ENCODE measurements around the gene IPO13.

The IPO13 gene

GRCh38 chr1:43931711-43932660 lies 14.8 kb upstream of the IPO13 start:
- Histone ChIP-seq H3K27me3 (ENCODE audit: control insufficient read depth, insufficient read depth, low read length) (peaks cover 9% of the 10 kb centered on the region), H3K9me3 (ENCODE audit: control insufficient read depth, insufficient read depth, low read length) (no peaks in the 10 kb centered on the region), H3K4me3 (ENCODE audit: low read depth, low read length) (no peak overlapping the region), H3K27ac (ENCODE audit: low read depth, low read length) (no peak overlapping the region), H3K9ac (ENCODE audit: low read depth, low read length) (no peak overlapping the region), H3K4me1 (ENCODE audit: control insufficient read depth, insufficient read depth, low read length) (peaks cover 37% of the 10 kb centered on the region), H3K36me3 (ENCODE audit: control insufficient read depth, insufficient read depth, low read length) (no peaks in the 10 kb centered on the region)

- H3K9me3 ChIP-seq (ENCODE audit: control insufficient read depth, insufficient read depth, low read length): no peaks in the 10 kb centered on the region
- H3K36me3 ChIP-seq (ENCODE audit: control insufficient read depth, insufficient read depth, low read length): peaks cover 7% of the 10 kb centered on the region; the same call in 1 of the 2 replicates
- H3K9ac ChIP-seq (ENCODE audit: low read depth, low read length): no peak overlapping the region
- no peak overlapping the region for H3K27ac ChIP-seq (ENCODE audit: low read depth, low read length)
- peak overlapping the region; percentile 70 for H3K4me3 ChIP-seq (ENCODE audit: low read depth, low read length)
- H3K4me1 ChIP-seq (ENCODE audit: control insufficient read depth, insufficient read depth, low read length): peaks cover 37% of the 10 kb centered on the region
- H3K27me3 ChIP-seq (ENCODE audit: control insufficient read depth, insufficient read depth, low read length): peaks cover 9% of the 10 kb centered on the region
Observed at GRCh38 chr1:43932786-43933385, 13.9 kb upstream of the IPO13 start.

- peak within 1 kb of the TSS; percentile 70 for H3K4me3 ChIP-seq (ENCODE audit: low read depth, low read length)
- H3K4me1 ChIP-seq (ENCODE audit: control insufficient read depth, insufficient read depth, low read length): peaks cover 39% of the 10 kb centered on the region
- H3K9me3 ChIP-seq (ENCODE audit: control insufficient read depth, insufficient read depth, low read length): no peaks in the 10 kb centered on the region
- H3K27ac ChIP-seq (ENCODE audit: low read depth, low read length): peak within 1 kb of the TSS; percentile 48
- H3K27me3 ChIP-seq (ENCODE audit: control insufficient read depth, insufficient read depth, low read length): peaks cover 9% of the 10 kb centered on the region
- H3K9ac ChIP-seq (ENCODE audit: low read depth, low read length): no peak within 1 kb of the TSS
- H3K36me3 ChIP-seq (ENCODE audit: control insufficient read depth, insufficient read depth, low read length): peaks cover 7% of the 10 kb centered on the region; the same call in 1 of the 2 replicates
Observed at GRCh38 chr1:43933386-43934100, 13.2 kb upstream of the IPO13 start, which contains the start of gene ARTN. ARTN (plus strand) TSS chr1:43933801; CDS start chr1:43935657, 1,856 bp downstream.

- Histone ChIP-seq H3K9ac (ENCODE audit: low read depth, low read length) (no peak overlapping the region), H3K9me3 (ENCODE audit: control insufficient read depth, insufficient read depth, low read length) (no peaks in the 10 kb centered on the region), H3K4me3 (ENCODE audit: low read depth, low read length) (peak overlapping the region; percentile 70), H3K4me1 (ENCODE audit: control insufficient read depth, insufficient read depth, low read length) (peaks cover 44% of the 10 kb centered on the region), H3K36me3 (ENCODE audit: control insufficient read depth, insufficient read depth, low read length) (peaks cover 7% of the 10 kb centered on the region; the same call in 1 of the 2 replicates), H3K27ac (ENCODE audit: low read depth, low read length) (peak overlapping the region; percentile 48), H3K27me3 (ENCODE audit: control insufficient read depth, insufficient read depth, low read length) (peaks cover 9% of the 10 kb centered on the region)
Observed at GRCh38 chr1:43934101-43934985, 12.4 kb upstream of the IPO13 start.

- Histone ChIP-seq H3K9me3 (ENCODE audit: control insufficient read depth, insufficient read depth, low read length) (no peaks in the 10 kb centered on the region), H3K4me3 (ENCODE audit: low read depth, low read length) (no peak overlapping the region), H3K27ac (ENCODE audit: low read depth, low read length) (no peak overlapping the region), H3K9ac (ENCODE audit: low read depth, low read length) (no peak overlapping the region), H3K27me3 (ENCODE audit: control insufficient read depth, insufficient read depth, low read length) (peaks cover 9% of the 10 kb centered on the region), H3K4me1 (ENCODE audit: control insufficient read depth, insufficient read depth, low read length) (peaks cover 39% of the 10 kb centered on the region), H3K36me3 (ENCODE audit: control insufficient read depth, insufficient read depth, low read length) (peaks cover 7% of the 10 kb centered on the region; the same call in 1 of the 2 replicates)
Observed at GRCh38 chr1:43934986-43935324, 11.8 kb upstream of the IPO13 start.

- Histone ChIP-seq H3K27me3 (ENCODE audit: control insufficient read depth, insufficient read depth, low read length) (peaks cover 9% of the 10 kb centered on the region), H3K9me3 (ENCODE audit: control insufficient read depth, insufficient read depth, low read length) (no peaks in the 10 kb centered on the region), H3K9ac (ENCODE audit: low read depth, low read length) (no peak overlapping the region; the same call in 1 of the 2 replicates), H3K27ac (ENCODE audit: low read depth, low read length) (no peak overlapping the region), H3K36me3 (ENCODE audit: control insufficient read depth, insufficient read depth, low read length) (peaks cover 7% of the 10 kb centered on the region; the same call in 1 of the 2 replicates), H3K4me1 (ENCODE audit: control insufficient read depth, insufficient read depth, low read length) (peaks cover 30% of the 10 kb centered on the region), H3K4me3 (ENCODE audit: low read depth, low read length) (peak overlapping the region; percentile 66; the same call in 1 of the 2 replicates)
Observed at GRCh38 chr1:43935711-43936427, 10.9 kb upstream of the IPO13 start.

GRCh38 chr1:43936431-43937151 lies 10.2 kb upstream of the IPO13 start:
- peak overlapping the region; percentile 66 for H3K4me3 ChIP-seq (ENCODE audit: low read depth, low read length)

GRCh38 chr1:43937179-43937865 lies 9.4 kb upstream of the IPO13 start:
- H3K9ac ChIP-seq (ENCODE audit: low read depth, low read length): no peak overlapping the region
- no peak overlapping the region for H3K4me3 ChIP-seq (ENCODE audit: low read depth, low read length)
- H3K36me3 ChIP-seq (ENCODE audit: control insufficient read depth, insufficient read depth, low read length): peaks cover 7% of the 10 kb centered on the region; the same call in 1 of the 2 replicates
- no peak overlapping the region for H3K27ac ChIP-seq (ENCODE audit: low read depth, low read length)
- no peaks in the 10 kb centered on the region for H3K9me3 ChIP-seq (ENCODE audit: control insufficient read depth, insufficient read depth, low read length)
- peaks cover 8% of the 10 kb centered on the region for H3K27me3 ChIP-seq (ENCODE audit: control insufficient read depth, insufficient read depth, low read length)
- H3K4me1 ChIP-seq (ENCODE audit: control insufficient read depth, insufficient read depth, low read length): peaks cover 29% of the 10 kb centered on the region

More at GRCh38 chr1:43936431-43937151, 10.2 kb upstream of the IPO13 start:
- peaks cover 7% of the 10 kb centered on the region; the same call in 1 of the 2 replicates for H3K36me3 ChIP-seq (ENCODE audit: control insufficient read depth, insufficient read depth, low read length)
- H3K27me3 ChIP-seq (ENCODE audit: control insufficient read depth, insufficient read depth, low read length): peaks cover 9% of the 10 kb centered on the region
- H3K9me3 ChIP-seq (ENCODE audit: control insufficient read depth, insufficient read depth, low read length): no peaks in the 10 kb centered on the region
- H3K27ac ChIP-seq (ENCODE audit: low read depth, low read length): no peak overlapping the region
- H3K9ac ChIP-seq (ENCODE audit: low read depth, low read length): no peak overlapping the region
- H3K4me1 ChIP-seq (ENCODE audit: control insufficient read depth, insufficient read depth, low read length): peaks cover 29% of the 10 kb centered on the region

- no peak overlapping the region for H3K9ac ChIP-seq (ENCODE audit: low read depth, low read length)
- H3K27ac ChIP-seq (ENCODE audit: low read depth, low read length): no peak overlapping the region
- peaks cover 7% of the 10 kb centered on the region; the same call in 1 of the 2 replicates for H3K36me3 ChIP-seq (ENCODE audit: control insufficient read depth, insufficient read depth, low read length)
- no peaks in the 10 kb centered on the region for H3K27me3 ChIP-seq (ENCODE audit: control insufficient read depth, insufficient read depth, low read length)
- no peaks in the 10 kb centered on the region for H3K9me3 ChIP-seq (ENCODE audit: control insufficient read depth, insufficient read depth, low read length)
- H3K4me1 ChIP-seq (ENCODE audit: control insufficient read depth, insufficient read depth, low read length): peaks cover 29% of the 10 kb centered on the region
- no peak overlapping the region for H3K4me3 ChIP-seq (ENCODE audit: low read depth, low read length)
Observed at GRCh38 chr1:43938383-43938782, 8.4 kb upstream of the IPO13 start.

Measured in HUES48 (cell line).